Gastroesophageal sphincter (tissue), 3 donors: ENCODE data around the gene ZSCAN26.

Source experiments
- CTCF ChIP-seq, 4 experiments: fragments of 200-600 bp in 2 of 4; fragments of 450-650 bp in 2 of 4; sonication (generic) in 1 of 4; IDR thresholded peaks; one replicate each; pipeline ENCODE4 v1.5.1; 2017 to 2019; ENCODE audit warnings: antibody characterized with exemption in 4 of 4, mild to moderate bottlenecking in 2 of 4, moderate library complexity in 2 of 4
- POLR2A ChIP-seq, 2 donors: fragments of 450-650 bp; IDR thresholded peaks; one replicate each; pipeline ENCODE4 v1.6.1; 2017; ENCODE audit warnings: antibody characterized with exemption in 2 of 2, mild to moderate bottlenecking in 2 of 2, moderate library complexity in 1 of 2

GRCh38 chr6:28267695-28268059 is 734 bp downstream of the ZSCAN26 start:
- TF ChIP-seq CTCF (IDR thresholded peaks at IDR 0.05) (no peak), POLR2A (IDR thresholded peaks at IDR 0.05) (no peak)
